ENCODE data around the gene CNR1. TPM values are rescaled to one million over a fixed set of nuclear protein-coding genes. Genes with fewer than 3 reads are reported as not detected.
"Not testable (repeated sequence)": the region's sequence is repeated elsewhere in the genome, so short reads cannot be mapped to it uniquely, and the experiment has no call there.

CNR1 gene
- total RNA-seq: 0.13 TPM
- under 1 TPM; 0.05 to 0.78 (median 0.26) TPM for polyA plus RNA-seq (ENCODE audit: insufficient read depth in 1 of 8, insufficient read length in 8 of 8, low replicate concordance in 1 of 8)
- long read RNA-seq, donor 1: 0 reads
- long read RNA-seq, donor 2: 0 reads
- long read RNA-seq, donor 3, partial matches to known transcripts: 0 of 1 reads
- long read RNA-seq, donor 3, other reads (novel, unspliced or antisense): 0 of 1 reads
- long read RNA-seq, donor 4: 0 reads
- long read RNA-seq, donor 5: 0 reads
- long read RNA-seq, donor 6: 0 reads
- long read RNA-seq, donor 7: 0 reads
- long read RNA-seq, donor 8: 0 reads
- long read RNA-seq, donor 9: 0 reads
- long read RNA-seq, donor 10: 0 reads
- long read RNA-seq, donor 11: 0 reads

DNA sequence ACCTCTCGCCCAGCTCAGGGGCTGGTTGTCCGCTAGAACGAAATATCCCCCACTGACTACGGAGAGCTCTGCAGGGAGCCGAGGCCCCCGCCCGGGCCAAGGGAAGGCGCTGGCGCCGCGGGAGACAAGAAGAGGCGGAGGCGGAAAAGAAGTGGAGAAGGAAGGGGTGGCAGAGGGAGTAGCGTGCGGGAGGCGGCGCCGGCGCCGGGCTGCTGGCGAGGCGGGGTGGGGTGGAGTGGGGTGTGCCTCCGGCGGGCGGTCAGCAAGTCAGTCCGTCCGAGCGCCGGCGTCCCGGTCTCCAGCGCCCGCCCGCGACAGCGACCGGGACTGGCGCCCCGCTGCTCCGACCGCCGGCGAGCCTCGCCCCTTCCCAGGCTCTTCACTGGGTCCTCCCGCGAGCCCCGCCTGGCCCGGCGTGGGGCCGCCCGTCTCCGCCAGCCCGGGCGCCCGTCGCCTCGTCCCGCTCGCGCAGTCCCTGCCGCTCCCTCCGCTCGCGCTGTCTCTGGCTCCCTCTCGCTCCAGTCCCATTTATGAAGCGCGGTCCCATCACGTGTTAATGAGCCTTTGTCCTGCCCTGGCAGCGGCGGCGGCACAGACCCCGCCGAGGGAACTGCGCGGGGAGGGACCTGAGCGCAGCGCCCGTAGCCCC is at the start of gene CNR1:
Gene CNR1 (minus strand): TSS at position 504 of the 649 bp plus-strand sequence. CDS start 21,073 bp downstream, outside the sequence.
- WGBS (ENCODE audit: insufficient coverage): under 1% methylated on average over 58 of the region's 78 CpGs
- Histone ChIP-seq H3K36me3 (ENCODE audit: control insufficient read depth, insufficient read depth, low read length) (no peaks in the 10 kb centered on the region), H3K4me1 (ENCODE audit: control insufficient read depth, insufficient read depth, low read length) (peaks cover 12% of the 10 kb centered on the region), H3K27ac (ENCODE audit: low read length) (no peak within 1 kb of the TSS), H3K27me3 (ENCODE audit: control insufficient read depth, insufficient read depth, low read length) (peaks cover 51% of the 10 kb centered on the region), H3K9me3 (replicated peaks; ENCODE audit: control insufficient read depth, low read depth, low read length) (no peaks in the 10 kb centered on the region), H3K4me3 (ENCODE audit: low read length) (peak within 1 kb of the TSS; percentile 42)
- peak; percentile 52 for DNase-seq

DNA sequence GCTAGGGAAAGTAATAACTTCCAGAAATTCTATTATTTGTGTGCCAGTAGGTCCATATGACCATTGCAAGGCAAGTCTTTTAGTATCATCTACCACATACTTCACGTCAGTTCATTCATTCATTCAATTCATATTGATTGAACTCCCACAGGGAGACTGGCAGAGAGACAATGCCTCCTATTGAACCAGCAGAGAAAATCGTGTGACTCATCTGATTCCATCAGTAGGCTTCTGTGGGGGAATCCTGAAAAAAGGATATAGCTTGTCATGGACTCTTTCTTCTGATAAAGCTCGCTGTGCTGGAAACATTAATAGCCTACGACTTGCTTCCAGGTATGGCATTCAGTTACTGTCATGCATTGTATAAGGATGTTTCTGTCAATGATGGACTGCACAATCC is 45.3 kb upstream of the CNR1 start:
- Histone ChIP-seq H3K4me3 (ENCODE audit: low read length) (no peak overlapping the region), H3K9me3 (replicated peaks; ENCODE audit: control insufficient read depth, low read depth, low read length) (no peaks in the 10 kb centered on the region), H3K36me3 (ENCODE audit: control insufficient read depth, insufficient read depth, low read length) (no peaks in the 10 kb centered on the region), H3K27ac (ENCODE audit: low read length) (no peak overlapping the region), H3K4me1 (ENCODE audit: control insufficient read depth, insufficient read depth, low read length) (no peaks in the 10 kb centered on the region), H3K27me3 (ENCODE audit: control insufficient read depth, insufficient read depth, low read length) (no peaks in the 10 kb centered on the region)
- WGBS (ENCODE audit: insufficient coverage): 76% methylated on average over 3 of the region's 4 CpGs
- DNase-seq: no peak

DNA sequence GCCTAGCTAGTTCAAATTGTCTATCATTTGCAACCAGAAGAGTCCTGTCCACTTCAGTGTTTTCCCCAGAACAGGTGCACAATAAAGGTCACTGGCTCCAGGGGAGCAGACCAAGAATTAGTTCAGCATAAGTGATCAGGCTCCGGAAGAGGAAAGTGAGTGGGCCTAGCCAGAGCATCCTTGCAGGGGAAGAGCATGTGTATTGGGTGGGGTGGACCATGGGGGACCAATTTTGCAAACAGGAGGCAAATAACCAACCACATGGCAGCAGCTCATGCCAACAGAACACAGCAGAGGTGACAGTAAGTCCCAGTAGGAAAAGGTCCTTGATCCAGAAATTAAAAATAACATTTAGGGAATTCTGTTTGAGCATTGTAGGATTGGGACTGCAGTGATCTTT is 43.2 kb upstream of the CNR1 start:
- Histone ChIP-seq H3K9me3 (replicated peaks; ENCODE audit: control insufficient read depth, low read depth, low read length) (no peaks in the 10 kb centered on the region), H3K4me3 (ENCODE audit: low read length) (no peak overlapping the region), H3K36me3 (ENCODE audit: control insufficient read depth, insufficient read depth, low read length) (no peaks in the 10 kb centered on the region), H3K27ac (ENCODE audit: low read length) (no peak overlapping the region), H3K27me3 (ENCODE audit: control insufficient read depth, insufficient read depth, low read length) (no peaks in the 10 kb centered on the region), H3K4me1 (ENCODE audit: control insufficient read depth, insufficient read depth, low read length) (no peaks in the 10 kb centered on the region)
- no CpG with 5 or more reads among the region's 1 CpG for WGBS (ENCODE audit: insufficient coverage)
- DNase-seq: no peak

DNA sequence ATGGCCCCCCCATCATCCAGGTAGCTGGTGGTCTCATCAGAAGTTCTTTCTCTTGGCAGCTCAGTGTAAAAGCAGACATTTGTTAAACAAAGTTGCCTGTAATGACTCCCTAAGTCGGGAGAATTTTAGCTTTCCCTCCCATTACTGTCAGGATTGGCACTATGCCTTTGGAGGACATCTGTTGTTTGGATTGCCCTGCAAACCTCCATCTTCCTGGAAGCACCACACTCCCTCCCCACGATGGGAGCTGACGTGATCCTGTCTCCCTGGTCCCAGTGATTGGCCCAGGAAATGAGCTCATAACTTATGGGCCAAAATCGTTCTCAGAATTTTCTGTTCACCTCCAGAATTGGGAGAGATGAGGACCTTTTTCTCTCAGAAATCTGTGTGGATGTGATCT is 42.6 kb upstream of the CNR1 start:
- 37% methylated on average over 3 of the region's 4 CpGs for WGBS (ENCODE audit: insufficient coverage)
- Histone ChIP-seq H3K36me3 (ENCODE audit: control insufficient read depth, insufficient read depth, low read length) (no peaks in the 10 kb centered on the region), H3K4me1 (ENCODE audit: control insufficient read depth, insufficient read depth, low read length) (no peaks in the 10 kb centered on the region), H3K27me3 (ENCODE audit: control insufficient read depth, insufficient read depth, low read length) (no peaks in the 10 kb centered on the region), H3K27ac (ENCODE audit: low read length) (no peak overlapping the region), H3K9me3 (replicated peaks; ENCODE audit: control insufficient read depth, low read depth, low read length) (no peaks in the 10 kb centered on the region), H3K4me3 (ENCODE audit: low read length) (no peak overlapping the region)
- peak; percentile 3 for DNase-seq

DNA sequence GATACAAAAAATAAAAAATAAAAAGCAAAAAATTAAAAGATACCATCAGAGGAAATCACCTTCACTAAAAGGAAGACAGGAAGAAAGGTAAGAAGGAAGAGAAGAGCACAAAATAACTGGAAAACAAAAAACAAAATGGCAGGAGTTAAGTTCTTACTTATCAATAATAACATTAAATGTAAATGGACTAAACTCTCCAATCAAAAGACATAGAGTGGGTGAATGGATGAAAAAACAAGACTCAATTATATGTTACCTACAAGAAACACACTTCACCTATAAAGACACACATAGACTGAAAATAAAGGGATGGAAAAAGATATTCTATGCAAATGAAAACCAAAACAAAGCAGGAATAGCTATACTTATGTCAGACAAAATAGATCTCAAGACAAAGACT is 35.6 kb upstream of the CNR1 start:
- H3K27me3 ChIP-seq (ENCODE audit: control insufficient read depth, insufficient read depth, low read length); H3K36me3 ChIP-seq (ENCODE audit: control insufficient read depth, insufficient read depth, low read length); DNase-seq; H3K27ac ChIP-seq (ENCODE audit: low read length); H3K9me3 ChIP-seq (replicated peaks; ENCODE audit: control insufficient read depth, low read depth, low read length); H3K4me3 ChIP-seq (ENCODE audit: low read length); H3K4me1 ChIP-seq (ENCODE audit: control insufficient read depth, insufficient read depth, low read length): not testable (repeated sequence)

DNA sequence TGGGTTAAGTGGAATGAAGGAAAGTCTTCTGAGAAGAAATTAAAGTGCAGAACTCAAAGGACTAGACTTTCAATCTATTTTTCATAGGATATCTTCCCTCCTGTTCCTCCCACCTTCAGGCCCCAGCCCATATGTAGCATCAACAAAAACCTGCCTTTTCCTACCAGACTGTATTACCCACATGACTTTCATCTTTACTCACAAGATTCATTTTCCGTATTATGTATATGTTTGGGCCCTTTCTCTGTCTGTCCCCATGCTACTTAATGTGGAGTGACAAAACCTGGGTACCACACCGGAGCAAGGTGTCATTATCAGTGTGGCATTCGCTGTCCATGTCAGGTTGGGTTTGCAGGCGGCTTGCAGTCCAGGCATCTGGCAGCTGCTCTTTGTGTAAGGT is 18.8 kb upstream of the CNR1 start:
- 89% methylated on average over 3 of the region's 4 CpGs for WGBS (ENCODE audit: insufficient coverage)
- Histone ChIP-seq H3K4me1 (ENCODE audit: control insufficient read depth, insufficient read depth, low read length) (no peaks in the 10 kb centered on the region), H3K27ac (ENCODE audit: low read length) (no peak overlapping the region), H3K36me3 (ENCODE audit: control insufficient read depth, insufficient read depth, low read length) (no peaks in the 10 kb centered on the region), H3K27me3 (ENCODE audit: control insufficient read depth, insufficient read depth, low read length) (no peaks in the 10 kb centered on the region), H3K4me3 (ENCODE audit: low read length) (no peak overlapping the region), H3K9me3 (replicated peaks; ENCODE audit: control insufficient read depth, low read depth, low read length) (no peaks in the 10 kb centered on the region)
- DNase-seq: no peak

DNA sequence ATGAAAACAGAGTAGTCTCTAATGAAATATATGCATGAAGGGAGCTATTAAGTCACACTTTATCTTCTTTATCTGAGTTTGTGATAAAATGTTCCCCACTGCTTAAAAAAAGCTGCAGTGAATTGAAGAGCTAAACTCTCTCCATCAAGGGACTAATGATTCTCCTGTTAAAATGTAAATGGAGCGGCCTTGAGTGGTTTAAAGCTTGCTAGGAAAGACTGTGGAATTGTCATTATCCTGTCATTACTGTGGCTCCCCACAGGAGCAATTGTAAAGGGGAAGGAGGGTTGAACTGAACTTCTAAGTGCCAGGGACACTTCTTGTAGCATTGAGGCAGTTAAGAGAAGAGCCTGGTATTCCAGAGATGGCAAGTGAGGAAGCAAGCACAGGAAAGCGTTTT is 17.3 kb upstream of the CNR1 start:
- Histone ChIP-seq H3K4me1 (ENCODE audit: control insufficient read depth, insufficient read depth, low read length) (no peaks in the 10 kb centered on the region), H3K9me3 (replicated peaks; ENCODE audit: control insufficient read depth, low read depth, low read length) (no peaks in the 10 kb centered on the region), H3K4me3 (ENCODE audit: low read length) (no peak overlapping the region), H3K27ac (ENCODE audit: low read length) (no peak overlapping the region), H3K27me3 (ENCODE audit: control insufficient read depth, insufficient read depth, low read length) (no peaks in the 10 kb centered on the region), H3K36me3 (ENCODE audit: control insufficient read depth, insufficient read depth, low read length) (no peaks in the 10 kb centered on the region)
- no CpG with 5 or more reads among the region's 2 CpGs for WGBS (ENCODE audit: insufficient coverage)
- no peak for DNase-seq

DNA sequence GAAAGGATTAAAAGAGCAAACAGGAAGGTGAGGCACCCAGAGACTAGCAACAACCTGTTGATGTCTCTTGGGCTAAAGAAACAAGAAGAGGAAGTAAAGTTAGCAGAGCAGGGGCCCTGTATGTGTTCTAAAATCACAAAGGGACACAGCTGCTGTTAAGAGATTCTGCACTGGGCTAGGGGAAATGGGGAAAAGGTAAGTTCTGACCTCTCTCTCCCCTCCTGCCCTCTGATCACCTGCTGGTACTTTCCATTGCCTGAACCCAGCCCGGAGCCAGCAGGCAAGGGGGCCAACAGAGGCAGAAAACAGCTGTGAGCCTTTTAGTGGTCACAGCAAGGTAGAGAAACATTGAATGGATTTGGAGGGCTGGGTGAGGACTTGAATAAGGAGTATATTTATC is 13.5 kb upstream of the CNR1 start:
- Histone ChIP-seq H3K4me3 (ENCODE audit: low read length) (no peak overlapping the region), H3K27me3 (ENCODE audit: control insufficient read depth, insufficient read depth, low read length) (peaks cover under 1% of the 10 kb centered on the region), H3K27ac (ENCODE audit: low read length) (no peak overlapping the region), H3K36me3 (ENCODE audit: control insufficient read depth, insufficient read depth, low read length) (no peaks in the 10 kb centered on the region), H3K9me3 (replicated peaks; ENCODE audit: control insufficient read depth, low read depth, low read length) (no peaks in the 10 kb centered on the region), H3K4me1 (ENCODE audit: control insufficient read depth, insufficient read depth, low read length) (no peaks in the 10 kb centered on the region)
- WGBS (ENCODE audit: insufficient coverage): no CpG with 5 or more reads among the region's 1 CpG
- no peak for DNase-seq

DNA sequence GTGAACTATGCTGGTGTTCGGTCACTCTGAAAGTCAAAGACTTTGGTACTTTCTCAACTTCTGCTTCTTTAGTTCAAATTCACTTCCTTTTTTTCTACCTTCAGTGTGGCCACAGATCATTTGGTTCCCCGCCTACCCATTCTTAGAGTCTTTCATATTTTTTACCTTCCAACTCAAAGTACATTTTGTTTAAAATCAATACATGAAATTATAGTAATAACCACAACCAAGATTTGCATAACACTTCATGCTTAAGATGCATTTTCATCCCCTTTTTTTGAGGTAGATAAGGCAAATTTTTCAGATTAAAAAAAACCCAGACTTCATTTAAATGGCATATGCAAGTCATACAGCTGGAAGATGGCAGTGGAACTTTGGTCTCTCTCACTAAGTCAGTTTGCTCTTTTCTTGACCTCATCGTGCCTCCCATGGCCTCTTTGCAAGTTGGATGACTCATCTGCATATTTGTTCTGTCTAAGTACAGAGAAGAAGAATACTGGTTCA is 11.9 kb upstream of the CNR1 start:
- no peaks in the 10 kb centered on the region for H3K36me3 ChIP-seq (ENCODE audit: control insufficient read depth, insufficient read depth, low read length)
- no peaks in the 10 kb centered on the region for H3K4me1 ChIP-seq (ENCODE audit: control insufficient read depth, insufficient read depth, low read length)
- H3K27ac ChIP-seq (ENCODE audit: low read length): no peak overlapping the region
- no peak for DNase-seq
- H3K27me3 ChIP-seq (ENCODE audit: control insufficient read depth, insufficient read depth, low read length): peaks cover 2% of the 10 kb centered on the region
- no peak overlapping the region for H3K4me3 ChIP-seq (ENCODE audit: low read length)
- 67% methylated on average over 1 of the region's 3 CpGs for WGBS (ENCODE audit: insufficient coverage)
- no peaks in the 10 kb centered on the region for H3K9me3 ChIP-seq (replicated peaks; ENCODE audit: control insufficient read depth, low read depth, low read length)

DNA sequence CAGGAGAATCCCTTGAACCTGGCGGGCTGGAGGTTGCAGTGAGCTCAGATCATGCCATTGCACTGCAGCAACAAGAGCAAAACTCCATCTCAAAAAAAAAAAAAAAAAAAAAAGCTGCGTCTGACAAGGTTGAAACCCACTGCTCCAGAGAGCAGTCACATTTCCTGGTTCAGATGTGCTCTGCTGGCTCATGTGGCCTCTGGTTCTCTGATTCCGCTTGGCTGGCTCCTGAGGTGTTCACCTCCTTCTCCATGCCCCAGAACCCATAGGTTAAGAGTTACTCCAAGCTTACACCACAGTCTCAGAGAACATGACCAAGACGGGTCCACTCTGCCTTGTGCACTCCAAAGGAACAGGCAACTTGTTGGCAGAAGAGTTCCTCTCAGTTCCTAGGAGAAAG is 8.8 kb upstream of the CNR1 start:
- Histone ChIP-seq H3K36me3 (ENCODE audit: control insufficient read depth, insufficient read depth, low read length) (no peaks in the 10 kb centered on the region), H3K9me3 (replicated peaks; ENCODE audit: control insufficient read depth, low read depth, low read length) (no peaks in the 10 kb centered on the region), H3K4me1 (ENCODE audit: control insufficient read depth, insufficient read depth, low read length) (no peaks in the 10 kb centered on the region), H3K27ac (ENCODE audit: low read length) (no peak overlapping the region), H3K27me3 (ENCODE audit: control insufficient read depth, insufficient read depth, low read length) (peaks cover 6% of the 10 kb centered on the region), H3K4me3 (ENCODE audit: low read length) (no peak overlapping the region)
- no peak for DNase-seq
- 85% methylated on average over 4 of the region's 4 CpGs for WGBS (ENCODE audit: insufficient coverage)
